ENCODE measurements around the gene NPTX1. TPM values are rescaled to one million over a fixed set of nuclear protein-coding genes. Genes with fewer than 3 reads are reported as not detected.

The NPTX1 gene
- total and polyA plus RNA-seq, 2 of the 13 experiments (the other 11 are each of a cell fraction or from before 2014, with no cell fraction given), result 0.01 TPM; not detected in 1

GRCh38 chr17:80430446-80431245 lies 45.8 kb downstream of the NPTX1 start:
- Histone ChIP-seq H3K4me3 (replicated peaks in 1 of 3; ENCODE audit: insufficient read depth in 1 of 3, low read depth in 2 of 3, low read length in 3 of 3) (no peak overlapping the region), H4K20me1 (ENCODE audit: insufficient read depth, low read length) (no peaks in the 10 kb centered on the region; the same call in 1 of the 2 replicates), H3K27me3 (ENCODE audit: control insufficient read depth in 1 of 2, insufficient read depth in 2 of 2, low read length in 2 of 2) (no peaks in the 10 kb centered on the region), H3K4me2 (ENCODE audit: low read depth, low read length) (no peak overlapping the region), H3K27ac (ENCODE audit: extremely low read length, insufficient read depth, low read length) (no peak overlapping the region), H3K9ac (ENCODE audit: insufficient read depth, low read depth, low read length) (no peak overlapping the region), H3K4me1 (ENCODE audit: insufficient read depth, low read length) (no peaks in the 10 kb centered on the region), H3K79me2 (ENCODE audit: insufficient read depth, low read length) (no peaks in the 10 kb centered on the region), H3K9me3 (ENCODE audit: low read length) (no peaks in the 10 kb centered on the region), H3K36me3 (replicated peaks in 1 of 2; ENCODE audit: control insufficient read depth in 1 of 2, insufficient read depth in 2 of 2, low read length in 2 of 2) (no peaks in the 10 kb centered on the region), H2AFZ (ENCODE audit: low read length) (no peak overlapping the region)
- BruUV-seq (replicated peaks), result no TSS peak
- ChIA-PET POLR2A (no interaction called here), CTCF (ENCODE audit: low intra/inter-chr PET ratio, low total read pairs) (interaction anchor here (5.9 kb wide), 1 partner anchor 145 kb away, joined by 114 read pairs; no protein-coding TSS in a partner anchor)
- TF ChIP-seq SOX6 (IDR thresholded peaks at IDR 0.05), result no peak
- TF ChIP-seq SOX6 (CRISPR knock-in tag; IDR thresholded peaks at IDR 0.05), result no peak
- TF ChIP-seq SRY (CRISPR knock-in tag; IDR thresholded peaks at IDR 0.05), result no peak
- no peak for TF ChIP-seq AHDC1 (CRISPR knock-in tag; IDR thresholded peaks at IDR 0.05; ENCODE audit: borderline replicate concordance)
- TF ChIP-seq ZNF687 (CRISPR knock-in tag; IDR thresholded peaks at IDR 0.05), result 0 out of 2 replicates have a peak, but pooled peaks have one; percentile 2
- no peak for TF ChIP-seq MZF1 (CRISPR knock-in tag; IDR thresholded peaks at IDR 0.05; ENCODE audit: borderline replicate concordance)
- TF ChIP-seq ZNF12 (CRISPR knock-in tag; IDR thresholded peaks at IDR 0.05), result no peak
- TF ChIP-seq RBM39 (IDR thresholded peaks at IDR 0.05; ENCODE audit: low read depth, low read length, poor library complexity, severe bottlenecking), result no peak
- no peak for DNase-seq (ENCODE audit: low spot score)
- no peak for ATAC-seq
- 69% methylated on average over 11 of the region's 15 CpGs for WGBS (ENCODE audit: low lambda C conversion rate)
- intact Hi-C loops (cut with micrococcal nuclease; ENCODE audit: unreplicated experiment), result no loop called here
- FAIRE-seq, result no peak
- in situ Hi-C loops (cut with HindIII; ENCODE audit: extremely low pct_ligation_motif_present, low pct_unique_long_range_greater_than_20kb), result no loop called here
